Thyroid gland (tissue), 4 donors: ENCODE data around the gene ZSCAN2.

Source experiments
- POLR2A ChIP-seq, 2 donors: fragments of 450-650 bp; IDR thresholded peaks; one replicate each; pipeline ENCODE4 v1.6.1; 2017; ENCODE audit warnings: antibody characterized with exemption in 2 of 2, mild to moderate bottlenecking in 2 of 2, moderate library complexity in 1 of 2
- TF ChIP-seq, protein P1 (sequence below), 6 experiments: fragments of 200-600 bp in 3 of 6; fragments of 450-650 bp in 3 of 6; sonication (generic) in 3 of 6; IDR thresholded peaks; one replicate each; pipeline ENCODE4 v1.5.1; 2016 to 2019; ENCODE audit warnings: antibody characterized with exemption in 6 of 6, mild to moderate bottlenecking in 2 of 6, inconsistent platforms in 1 of 6, moderate library complexity in 1 of 6

DNA sequence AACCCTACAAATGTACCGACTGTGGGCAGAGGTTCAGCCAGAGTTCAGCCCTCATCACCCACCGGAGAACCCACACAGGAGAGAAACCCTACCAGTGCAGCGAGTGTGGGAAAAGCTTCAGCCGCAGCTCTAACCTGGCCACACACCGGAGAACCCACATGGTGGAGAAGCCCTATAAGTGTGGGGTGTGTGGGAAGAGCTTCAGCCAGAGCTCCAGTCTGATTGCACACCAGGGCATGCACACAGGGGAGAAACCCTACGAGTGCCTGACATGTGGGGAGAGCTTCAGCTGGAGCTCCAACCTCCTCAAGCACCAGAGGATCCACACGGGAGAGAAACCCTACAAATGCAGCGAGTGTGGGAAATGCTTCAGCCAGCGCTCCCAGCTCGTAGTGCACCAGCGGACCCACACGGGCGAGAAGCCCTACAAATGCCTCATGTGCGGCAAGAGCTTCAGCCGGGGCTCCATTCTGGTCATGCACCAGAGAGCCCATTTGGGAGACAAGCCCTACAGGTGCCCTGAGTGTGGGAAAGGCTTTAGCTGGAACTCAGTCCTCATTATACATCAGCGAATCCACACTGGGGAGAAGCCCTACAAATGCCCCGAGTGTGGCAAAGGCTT, 20.7 kb downstream of the ZSCAN2 start:
- TF ChIP-seq, protein P1, sequence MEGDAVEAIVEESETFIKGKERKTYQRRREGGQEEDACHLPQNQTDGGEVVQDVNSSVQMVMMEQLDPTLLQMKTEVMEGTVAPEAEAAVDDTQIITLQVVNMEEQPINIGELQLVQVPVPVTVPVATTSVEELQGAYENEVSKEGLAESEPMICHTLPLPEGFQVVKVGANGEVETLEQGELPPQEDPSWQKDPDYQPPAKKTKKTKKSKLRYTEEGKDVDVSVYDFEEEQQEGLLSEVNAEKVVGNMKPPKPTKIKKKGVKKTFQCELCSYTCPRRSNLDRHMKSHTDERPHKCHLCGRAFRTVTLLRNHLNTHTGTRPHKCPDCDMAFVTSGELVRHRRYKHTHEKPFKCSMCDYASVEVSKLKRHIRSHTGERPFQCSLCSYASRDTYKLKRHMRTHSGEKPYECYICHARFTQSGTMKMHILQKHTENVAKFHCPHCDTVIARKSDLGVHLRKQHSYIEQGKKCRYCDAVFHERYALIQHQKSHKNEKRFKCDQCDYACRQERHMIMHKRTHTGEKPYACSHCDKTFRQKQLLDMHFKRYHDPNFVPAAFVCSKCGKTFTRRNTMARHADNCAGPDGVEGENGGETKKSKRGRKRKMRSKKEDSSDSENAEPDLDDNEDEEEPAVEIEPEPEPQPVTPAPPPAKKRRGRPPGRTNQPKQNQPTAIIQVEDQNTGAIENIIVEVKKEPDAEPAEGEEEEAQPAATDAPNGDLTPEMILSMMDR (IDR thresholded peaks at IDR 0.05) = no peak
- TF ChIP-seq POLR2A (IDR thresholded peaks at IDR 0.05) = no peak
